ENCODE measurements around the gene POLDIP2.

Gene POLDIP2

GRCh38 chr17:28396635-28397239, 39.4 kb upstream of the POLDIP2 start:
- no peak for DNase-seq (ENCODE audit: low read depth in 1 of 2, low spot score in 1 of 2)
- Histone ChIP-seq H3K27ac (replicated peaks) (no peak overlapping the region), H3K4me3 (replicated peaks; ENCODE audit: insufficient read depth, low read length) (no peak overlapping the region), H3K27me3 (ENCODE audit: insufficient read depth, poor library complexity, severe bottlenecking) (no peaks in the 10 kb centered on the region)
- TF ChIP-seq SPI1 (IDR thresholded peaks at IDR 0.05; ENCODE audit: borderline replicate concordance, low read depth) (no peak), CTCF (IDR thresholded peaks at IDR 0.05; ENCODE audit: insufficient read depth, low read length) (no peak), REST (IDR thresholded peaks at IDR 0.05; ENCODE audit: insufficient replicate concordance, low read depth) (no peak), POLR2AphosphoS5 (IDR thresholded peaks at IDR 0.05; ENCODE audit: low read depth) (no peak), GABPA (IDR thresholded peaks at IDR 0.05; ENCODE audit: low read depth) (no peak)

- Histone ChIP-seq H3K27me3 (ENCODE audit: insufficient read depth, poor library complexity, severe bottlenecking) (no peaks in the 10 kb centered on the region), H3K4me3 (replicated peaks; ENCODE audit: insufficient read depth, low read length) (no peak overlapping the region), H3K27ac (replicated peaks) (no peak overlapping the region)
- no peak for DNase-seq (ENCODE audit: low read depth in 1 of 2, low spot score in 1 of 2)
- no peak for TF ChIP-seq REST (IDR thresholded peaks at IDR 0.05; ENCODE audit: insufficient replicate concordance, low read depth)
- TF ChIP-seq GABPA (IDR thresholded peaks at IDR 0.05; ENCODE audit: low read depth): no peak
- TF ChIP-seq POLR2AphosphoS5 (IDR thresholded peaks at IDR 0.05; ENCODE audit: low read depth): no peak
- TF ChIP-seq SPI1 (IDR thresholded peaks at IDR 0.05; ENCODE audit: borderline replicate concordance, low read depth): no peak
- TF ChIP-seq CTCF (IDR thresholded peaks at IDR 0.05; ENCODE audit: insufficient read depth, low read length): no peak
Measured at GRCh38 chr17:28395968-28396367, 38.6 kb upstream of the POLDIP2 start.

- no peak overlapping the region for H3K27ac ChIP-seq (replicated peaks)
- H3K27me3 ChIP-seq (ENCODE audit: insufficient read depth, poor library complexity, severe bottlenecking): no peaks in the 10 kb centered on the region
- no peak for DNase-seq (ENCODE audit: low read depth in 1 of 2, low spot score in 1 of 2)
- no peak overlapping the region for H3K4me3 ChIP-seq (replicated peaks; ENCODE audit: insufficient read depth, low read length)
- TF ChIP-seq CTCF (IDR thresholded peaks at IDR 0.05; ENCODE audit: insufficient read depth, low read length): no peak
- TF ChIP-seq SPI1 (IDR thresholded peaks at IDR 0.05; ENCODE audit: borderline replicate concordance, low read depth): no peak
- TF ChIP-seq REST (IDR thresholded peaks at IDR 0.05; ENCODE audit: insufficient replicate concordance, low read depth): no peak
Measured at GRCh38 chr17:28395426-28395825, 38.1 kb upstream of the POLDIP2 start.
